Ammon's horn (tissue), 1 donor: Measurements from ENCODE around the gene NOC4L.
A peak's percentile ranks its signal among the peaks of the same experiment; 100 is the strongest.

Experiments used
- DNase-seq: peaks from one replicate; pipeline ENCODE4 v3.0.0-alpha.2; 2016; ENCODE audit warnings: low spot score

Gene NOC4L

DNA sequence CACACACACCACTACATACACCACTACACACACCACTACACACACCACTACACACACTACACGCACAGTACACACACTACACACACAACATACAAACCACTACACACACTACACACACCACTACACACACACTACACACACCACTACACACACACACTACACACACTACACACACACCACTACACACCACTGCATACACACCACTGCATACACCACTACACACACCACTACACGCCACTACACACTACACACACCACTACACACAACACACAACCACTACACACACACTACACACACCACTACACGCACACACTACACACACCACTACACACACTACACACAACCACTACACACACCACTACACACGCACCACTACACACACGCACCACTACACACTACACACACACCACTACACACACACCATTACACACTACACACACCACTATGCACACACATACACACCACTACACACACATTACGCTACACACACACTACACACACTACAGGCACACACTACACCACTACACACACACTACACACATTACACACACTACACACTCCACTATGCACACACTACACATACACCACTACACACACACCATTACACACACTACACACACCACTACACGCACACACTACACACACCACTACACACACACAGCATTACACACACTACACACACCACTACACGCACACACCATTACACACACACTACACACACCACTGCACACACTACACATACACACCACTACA is 12.5 kb downstream of the NOC4L start:
- no peak for DNase-seq

GRCh38 chr12:132157733-132158409 is 13.6 kb downstream of the NOC4L start:
- no peak for DNase-seq

- no peak for DNase-seq
These were observed 14.7 kb downstream of the NOC4L start for GRCh38 chr12:132158677-132159554.

- DNase-seq, result no peak
These were observed 15.3 kb downstream of the NOC4L start for GRCh38 chr12:132159555-132160003.

DNA sequence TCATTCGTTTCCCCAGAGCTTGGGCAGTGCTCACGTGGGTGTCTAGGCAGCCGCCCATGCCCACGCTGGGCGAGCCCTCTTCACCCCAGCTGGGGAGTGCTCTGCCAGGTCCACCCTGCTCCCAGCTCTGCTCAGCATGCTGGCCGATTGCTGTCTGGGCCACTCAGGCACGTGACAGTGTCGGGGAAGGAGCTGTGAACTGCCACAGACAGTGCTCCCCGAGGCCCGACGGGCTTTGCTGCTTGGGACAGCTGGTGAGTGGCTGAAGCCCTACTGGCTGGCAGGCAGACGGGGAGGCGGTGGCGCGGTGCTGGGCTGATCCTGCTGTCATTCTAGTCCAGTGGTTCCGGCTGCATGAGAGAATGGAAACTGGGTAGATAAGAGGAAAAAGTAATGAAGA is 15.8 kb downstream of the NOC4L start:
- DNase-seq, result no peak

- no peak for DNase-seq
These were observed 16.4 kb downstream of the NOC4L start for GRCh38 chr12:132160601-132161035.

GRCh38 chr12:132161036-132161781 is 17.0 kb downstream of the NOC4L start:
- no peak for DNase-seq

- no peak for DNase-seq
These were observed 17.7 kb downstream of the NOC4L start for GRCh38 chr12:132161796-132162507.

DNA sequence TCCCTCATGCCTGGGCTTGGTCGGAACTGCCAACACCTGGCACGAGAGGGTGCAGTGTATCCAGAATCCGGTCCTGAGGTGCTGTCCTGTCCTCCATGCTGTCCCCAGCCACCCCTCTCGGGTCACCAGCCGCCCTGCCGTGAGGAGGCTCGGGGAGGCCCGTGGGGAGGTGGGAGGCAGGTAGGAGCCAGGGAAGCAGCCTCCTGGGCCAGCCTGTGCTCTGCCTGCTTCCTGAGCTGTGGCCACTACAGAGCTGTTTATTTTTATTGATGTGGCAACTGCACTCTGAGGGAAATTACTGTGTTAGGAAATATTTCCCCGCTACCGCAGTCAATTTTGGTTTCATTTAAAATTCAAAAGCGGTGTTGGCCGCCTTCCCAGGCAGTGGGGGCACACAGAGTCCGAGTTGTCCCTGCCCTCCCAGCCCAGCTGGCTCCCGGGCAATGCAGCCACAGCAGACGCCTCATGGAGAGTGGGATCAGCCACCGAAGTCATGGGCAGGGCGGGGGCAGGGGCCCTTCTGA is 18.3 kb downstream of the NOC4L start:
- peak; percentile 48 for DNase-seq

GRCh38 chr12:132163041-132163910 is 19.0 kb downstream of the NOC4L start:
- no peak for DNase-seq

DNA sequence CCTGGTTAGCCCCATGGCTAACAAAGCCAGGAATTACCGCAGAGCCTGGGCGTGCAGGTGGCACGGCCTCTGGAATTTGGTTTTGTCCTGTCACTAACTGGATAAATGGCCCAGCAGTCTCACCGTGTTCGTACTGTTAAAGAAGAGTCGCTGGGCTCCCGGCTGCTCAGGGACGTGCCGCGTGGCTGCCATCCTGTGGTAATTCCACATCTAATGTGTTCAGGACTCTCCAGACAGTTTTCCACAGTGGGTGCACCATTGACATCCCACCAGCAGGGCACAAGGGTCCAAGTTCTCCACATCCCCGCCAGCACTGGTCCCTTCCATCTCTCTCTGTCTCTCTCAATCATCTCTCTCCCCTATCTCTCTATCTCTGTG is 19.6 kb downstream of the NOC4L start:
- DNase-seq, result no peak

DNA sequence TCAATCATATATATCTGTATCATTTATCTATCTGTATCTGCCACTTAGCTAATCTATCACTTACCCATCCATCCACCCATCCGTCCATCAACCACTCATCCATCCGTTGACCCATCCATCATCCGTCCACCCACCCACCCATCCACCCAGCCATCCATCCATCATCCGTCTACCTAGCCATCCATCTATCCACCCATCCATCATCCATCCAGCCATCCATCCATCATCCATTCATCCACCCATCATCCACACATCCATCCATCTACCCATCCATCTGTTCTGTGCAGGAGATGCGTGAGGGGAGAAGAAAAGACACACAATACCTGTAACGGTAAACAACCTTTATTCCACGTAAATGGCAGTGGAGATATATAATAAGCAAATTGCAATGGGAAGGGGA is 20.2 kb downstream of the NOC4L start:
- no peak for DNase-seq

GRCh38 chr12:132165584-132165983 is 21.3 kb downstream of the NOC4L start:
- DNase-seq, result no peak

- DNase-seq, result no peak
These were observed 21.8 kb downstream of the NOC4L start for GRCh38 chr12:132166093-132166492.

DNA sequence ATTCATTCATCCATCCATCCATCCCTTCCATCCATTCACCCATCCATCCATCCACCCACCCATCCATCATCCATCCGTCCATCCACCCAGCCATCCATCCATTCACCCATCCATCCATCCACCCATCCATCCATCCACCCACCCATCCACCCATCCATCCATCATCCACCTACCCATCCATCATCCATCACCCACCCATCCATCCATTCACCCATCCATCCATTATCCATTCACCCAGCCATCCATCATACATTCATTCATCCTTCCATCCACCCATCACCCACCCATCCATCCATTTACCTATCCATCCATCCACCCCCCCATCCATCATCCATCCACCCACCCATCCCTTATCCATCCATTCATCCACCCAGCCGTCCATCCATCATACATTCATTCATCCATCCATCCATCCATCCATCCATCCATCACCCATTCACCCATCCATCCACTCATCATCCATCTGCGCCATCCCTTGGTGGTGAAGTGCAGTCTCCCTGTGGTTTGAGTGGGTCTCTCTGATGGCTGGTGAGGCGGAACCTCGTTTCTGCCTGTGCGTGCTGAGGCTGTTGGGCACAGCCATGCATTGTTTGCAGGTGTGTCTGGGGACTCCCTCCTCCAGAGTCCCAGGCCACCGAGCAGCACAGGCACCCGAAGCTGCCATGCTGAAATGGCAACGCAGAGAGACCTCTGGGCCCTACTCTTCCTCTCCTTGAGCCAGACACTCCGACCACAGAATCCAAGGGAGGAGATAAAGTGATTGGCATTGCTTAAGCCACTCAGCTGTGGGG is 22.7 kb downstream of the NOC4L start:
- no peak for DNase-seq

- DNase-seq, result no peak
These were observed 23.5 kb downstream of the NOC4L start for GRCh38 chr12:132167611-132168310.

GRCh38 chr12:132168311-132169031 is 24.2 kb downstream of the NOC4L start:
- DNase-seq, result no peak

- DNase-seq, result no peak
These were observed 25.1 kb downstream of the NOC4L start for GRCh38 chr12:132169376-132169775.
